Measurements from ENCODE around the gene UBTD1. TPM values are rescaled to one million over a fixed set of nuclear protein-coding genes. Genes with fewer than 3 reads are reported as not detected.

The UBTD1 gene
- total RNA-seq, 6 experiments from 2014 or later, result 5.4 to 8.8 (median 7.0) TPM

DNA sequence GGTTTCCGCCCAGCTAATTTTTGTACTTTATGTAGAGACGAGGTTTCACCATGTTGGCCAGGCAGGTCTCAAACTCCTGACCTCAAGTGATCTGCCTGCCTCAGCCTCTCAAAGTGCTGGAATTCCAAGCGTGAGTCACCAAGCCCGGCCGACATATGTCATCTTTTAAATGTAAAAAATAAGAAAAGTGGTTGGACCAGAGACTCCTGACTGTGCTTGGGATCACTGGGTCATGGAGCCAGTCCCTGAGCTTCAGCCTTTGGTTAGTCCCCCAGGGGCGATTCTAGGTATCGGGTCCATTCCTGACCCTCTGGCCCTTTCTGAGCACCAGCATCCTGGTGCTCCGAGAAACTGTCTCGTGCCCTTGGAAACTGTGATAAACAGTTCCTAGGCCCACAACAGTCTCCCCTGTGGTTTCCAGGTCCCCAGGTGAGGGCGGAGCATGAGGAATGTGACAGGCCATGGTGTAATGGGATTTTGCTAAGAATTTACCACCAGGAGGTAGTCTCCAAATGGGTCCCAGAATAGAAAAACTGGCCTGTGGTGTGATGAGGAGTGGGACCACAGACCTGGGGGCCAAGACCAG is 32.8 kb downstream of the UBTD1 start:
- DNase-seq (no peak), ATAC-seq (no peak)
- Histone ChIP-seq H3K4me1 (no peaks in the 10 kb centered on the region), H3K27me3 (no peaks in the 10 kb centered on the region), H3K4me3 (no peak overlapping the region), H3K36me3 (no peaks in the 10 kb centered on the region), H3K27ac (no peak overlapping the region), H3K9me3 (no peaks in the 10 kb centered on the region)
- intact Hi-C loops (cut with DNase I), result no loop called here
- WGBS (ENCODE audit: insufficient coverage, low coverage, low lambda C conversion rate, missing lambda C conversion rate), result 90% methylated on average over 3 of the region's 10 CpGs
- TF ChIP-seq, protein P1, sequence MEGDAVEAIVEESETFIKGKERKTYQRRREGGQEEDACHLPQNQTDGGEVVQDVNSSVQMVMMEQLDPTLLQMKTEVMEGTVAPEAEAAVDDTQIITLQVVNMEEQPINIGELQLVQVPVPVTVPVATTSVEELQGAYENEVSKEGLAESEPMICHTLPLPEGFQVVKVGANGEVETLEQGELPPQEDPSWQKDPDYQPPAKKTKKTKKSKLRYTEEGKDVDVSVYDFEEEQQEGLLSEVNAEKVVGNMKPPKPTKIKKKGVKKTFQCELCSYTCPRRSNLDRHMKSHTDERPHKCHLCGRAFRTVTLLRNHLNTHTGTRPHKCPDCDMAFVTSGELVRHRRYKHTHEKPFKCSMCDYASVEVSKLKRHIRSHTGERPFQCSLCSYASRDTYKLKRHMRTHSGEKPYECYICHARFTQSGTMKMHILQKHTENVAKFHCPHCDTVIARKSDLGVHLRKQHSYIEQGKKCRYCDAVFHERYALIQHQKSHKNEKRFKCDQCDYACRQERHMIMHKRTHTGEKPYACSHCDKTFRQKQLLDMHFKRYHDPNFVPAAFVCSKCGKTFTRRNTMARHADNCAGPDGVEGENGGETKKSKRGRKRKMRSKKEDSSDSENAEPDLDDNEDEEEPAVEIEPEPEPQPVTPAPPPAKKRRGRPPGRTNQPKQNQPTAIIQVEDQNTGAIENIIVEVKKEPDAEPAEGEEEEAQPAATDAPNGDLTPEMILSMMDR (IDR thresholded peaks at IDR 0.05), result no peak
- no peak for TF ChIP-seq POLR2A (IDR thresholded peaks at IDR 0.05)

DNA sequence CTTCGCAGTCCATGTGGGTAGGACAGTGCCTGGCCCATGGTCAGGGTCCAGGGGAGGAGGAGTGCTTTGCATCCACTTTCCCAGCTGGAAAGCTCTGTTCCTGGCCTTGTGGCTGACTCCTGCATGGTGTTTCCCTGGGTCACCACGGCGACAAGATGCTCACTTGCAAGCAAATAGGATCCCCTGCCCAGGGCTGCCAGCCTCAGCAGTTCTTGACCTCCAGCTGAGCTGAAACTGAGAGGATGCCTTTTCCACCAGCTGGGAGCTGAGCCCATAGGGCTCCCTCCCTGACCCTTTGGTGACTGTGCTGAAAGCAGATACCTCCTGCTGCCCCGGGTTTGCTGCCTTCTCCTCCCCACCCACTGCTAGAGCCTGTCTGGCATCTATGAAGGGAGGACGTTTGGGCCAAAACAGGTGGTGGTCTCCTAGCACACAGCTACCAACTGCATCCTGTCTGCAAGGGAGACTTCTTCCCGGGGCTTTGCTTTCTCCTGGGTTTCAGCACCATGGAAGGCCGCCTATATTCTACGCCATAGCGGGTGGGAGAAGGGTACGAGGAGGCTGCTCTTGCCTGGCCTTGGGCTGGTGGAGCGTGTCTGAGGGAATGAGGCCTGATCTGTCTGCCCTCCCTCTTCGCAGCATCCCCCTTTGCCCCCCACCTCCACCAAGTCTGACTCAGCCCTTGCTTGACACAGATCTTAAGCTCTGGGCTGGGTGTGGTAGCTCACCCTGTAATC is 34.4 kb downstream of the UBTD1 start:
- ATAC-seq (no peak), DNase-seq (no peak)
- Histone ChIP-seq H3K4me3 (no peak overlapping the region), H3K36me3 (no peaks in the 10 kb centered on the region), H3K9me3 (no peaks in the 10 kb centered on the region), H3K27ac (no peak overlapping the region), H3K4me1 (no peaks in the 10 kb centered on the region), H3K27me3 (no peaks in the 10 kb centered on the region)
- intact Hi-C loops (cut with DNase I), result no loop called here
- WGBS (ENCODE audit: insufficient coverage, low coverage, low lambda C conversion rate, missing lambda C conversion rate), result 91% methylated on average over 5 of the region's 12 CpGs
- TF ChIP-seq, protein P1 (IDR thresholded peaks at IDR 0.05), result no peak
- no peak for TF ChIP-seq POLR2A (IDR thresholded peaks at IDR 0.05)

DNA sequence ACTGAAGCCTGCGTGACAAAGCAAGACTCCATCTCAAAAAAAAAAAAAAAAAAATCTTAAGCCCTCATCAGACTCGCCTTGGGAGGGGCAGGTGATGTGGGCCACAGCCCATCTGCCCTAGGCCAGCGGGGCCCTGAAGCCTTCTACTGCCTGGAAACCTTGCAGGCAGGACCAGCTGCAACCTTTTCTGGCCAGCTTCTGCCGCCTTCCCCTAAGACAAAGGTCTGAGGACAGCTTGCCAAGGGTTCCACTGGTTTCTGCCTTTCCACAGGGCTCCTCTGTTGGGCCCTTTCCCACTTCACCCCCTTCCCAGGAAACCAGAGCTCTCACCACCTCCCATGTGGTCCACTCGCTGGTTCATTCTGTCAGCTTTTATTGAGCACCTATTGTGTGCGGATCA is 35.2 kb downstream of the UBTD1 start:
- 69% methylated on average over 4 of the region's 6 CpGs for WGBS (ENCODE audit: insufficient coverage, low coverage, low lambda C conversion rate, missing lambda C conversion rate)
- intact Hi-C loops (cut with DNase I), result no loop called here

DNA sequence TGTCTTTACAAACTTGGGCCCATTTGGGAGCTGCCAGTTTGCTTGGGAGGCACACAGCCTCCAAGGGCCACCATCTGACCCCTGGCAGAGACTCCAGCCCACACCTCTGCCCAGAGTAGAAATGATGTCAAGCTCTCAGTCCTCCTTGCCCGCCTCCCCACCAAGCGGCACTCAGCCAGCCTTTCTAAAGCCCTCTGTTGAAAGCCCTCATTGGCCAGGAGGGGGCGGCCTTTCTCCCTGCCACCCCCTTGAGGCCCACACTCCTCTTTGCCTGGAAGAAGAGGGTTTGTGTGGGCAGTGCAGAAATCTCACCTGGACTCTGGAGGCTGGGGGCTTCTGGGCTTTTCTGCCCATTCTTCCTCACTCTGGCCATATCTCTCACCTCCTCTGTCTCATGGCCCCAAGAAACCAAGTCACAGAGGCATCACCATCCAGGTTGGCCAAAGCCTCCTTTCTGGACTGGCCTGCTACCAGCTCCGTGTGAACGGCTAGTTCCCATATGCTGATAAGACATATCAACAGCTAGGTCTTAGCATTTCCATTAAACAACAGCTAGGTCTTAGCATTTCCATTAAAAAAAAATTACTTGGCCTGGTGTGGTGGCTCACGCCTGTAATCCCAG is 36.1 kb downstream of the UBTD1 start:
- no peaks in the 10 kb centered on the region for H3K4me1 ChIP-seq
- ATAC-seq, result peak; percentile 43 to 67 (median 56)
- DNase-seq, result no peak
- 93% methylated on average over 4 of the region's 6 CpGs for WGBS (ENCODE audit: insufficient coverage, low coverage, low lambda C conversion rate, missing lambda C conversion rate)
- no peaks in the 10 kb centered on the region for H3K27me3 ChIP-seq
- intact Hi-C loops (cut with DNase I), result no loop called here
- H3K27ac ChIP-seq, result no peak overlapping the region
- H3K36me3 ChIP-seq, result no peaks in the 10 kb centered on the region
- no peaks in the 10 kb centered on the region for H3K9me3 ChIP-seq
- no peak overlapping the region for H3K4me3 ChIP-seq
- TF ChIP-seq POLR2A (IDR thresholded peaks at IDR 0.05), result no peak
- TF ChIP-seq, protein P1 (IDR thresholded peaks at IDR 0.05), result peak; percentile 12 to 45 (median 40)

More for the DNA sequence above, 35.2 kb downstream of the UBTD1 start:
- DNase-seq (no peak), ATAC-seq (no peak)
- no peak overlapping the region for H3K4me3 ChIP-seq
- TF ChIP-seq POLR2A (IDR thresholded peaks at IDR 0.05), result no peak
- TF ChIP-seq, protein P1 (IDR thresholded peaks at IDR 0.05), result no peak
- H3K4me1 ChIP-seq, result no peaks in the 10 kb centered on the region
- no peaks in the 10 kb centered on the region for H3K9me3 ChIP-seq
- no peaks in the 10 kb centered on the region for H3K27me3 ChIP-seq
- H3K27ac ChIP-seq, result no peak overlapping the region
- no peaks in the 10 kb centered on the region for H3K36me3 ChIP-seq
